Hepatocyte (in vitro differentiated cells): ENCODE measurements around the gene RBM14. TPM values are rescaled to one million over a fixed set of nuclear protein-coding genes. Genes with fewer than 3 reads are reported as not detected.

Experiments
- DNase-seq: peaks from one replicate; pipeline ENCODE4 v3.0.0-alpha.2; 2016; ENCODE audit warnings: low spot score
- H2AFZ ChIP-seq: fragments of 200-600 bp; sonication (generic); 2 replicates; pipeline ENCODE4 v1.6.0; 2016; ENCODE audit warnings: antibody characterized with exemption, mild to moderate bottlenecking
- H3K27ac ChIP-seq: fragments of 200-600 bp; sonication (generic); 2 replicates; pipeline ENCODE4 v1.5.1; 2016; ENCODE audit warnings: mild to moderate bottlenecking
- H3K27me3 ChIP-seq: fragments of 200-600 bp; sonication (generic); 2 replicates; pipeline ENCODE4 v1.6.1; 2016
- H3K36me3 ChIP-seq: fragments of 200-600 bp; sonication (generic); replicated peaks from 2 replicates; pipeline ENCODE4 v1.5.1; 2016; ENCODE audit warnings: low read depth; ENCODE audit not compliant: insufficient read depth
- H3K4me1 ChIP-seq: fragments of 200-600 bp; sonication (generic); 2 replicates; pipeline ENCODE4 v1.5.1; 2016; ENCODE audit warnings: mild to moderate bottlenecking, moderate library complexity; ENCODE audit not compliant: insufficient read depth
- H3K4me2 ChIP-seq: fragments of 200-600 bp; sonication (generic); 2 replicates; pipeline ENCODE4 v1.6.0; 2016
- H3K4me3 ChIP-seq: fragments of 200-600 bp; sonication (generic); 2 replicates; pipeline ENCODE4 v1.5.1; 2016; ENCODE audit warnings: mild to moderate bottlenecking
- H3K79me2 ChIP-seq: fragments of 200-600 bp; sonication (generic); 2 replicates; pipeline ENCODE4 v1.6.0; 2017; ENCODE audit warnings: mild to moderate bottlenecking
- H3K9me2 ChIP-seq: fragments of 200-600 bp; sonication (generic); replicated peaks from 2 replicates; pipeline ENCODE4 v1.6.0; 2017; ENCODE audit warnings: mild to moderate bottlenecking; ENCODE audit not compliant: insufficient read depth
- H3K9me3 ChIP-seq: fragments of 200-600 bp; sonication (generic); 2 replicates; pipeline ENCODE4 v1.5.1; 2016; ENCODE audit warnings: low read depth, mild to moderate bottlenecking
- H4K20me1 ChIP-seq: fragments of 200-600 bp; sonication (generic); 2 replicates; pipeline ENCODE4 v1.6.0; 2016; ENCODE audit warnings: mild to moderate bottlenecking; ENCODE audit not compliant: insufficient read depth, poor library complexity, severe bottlenecking
- CTCF ChIP-seq: fragments of 200-600 bp; sonication (generic); IDR thresholded peaks from 2 replicates; pipeline ENCODE4 v1.5.1; 2016; ENCODE audit warnings: antibody characterized with exemption, mild to moderate bottlenecking; ENCODE audit not compliant: poor library complexity
- EZH2 ChIP-seq: fragments of 200-600 bp; sonication (generic); IDR thresholded peaks from 2 replicates; pipeline ENCODE4 v1.6.1; 2016; ENCODE audit warnings: antibody characterized with exemption, mild to moderate bottlenecking, borderline replicate concordance
- EZH2phosphoT487 ChIP-seq: fragments of 200-600 bp; sonication (generic); IDR thresholded peaks from one replicate; pipeline ENCODE4 v1.6.1; 2018; ENCODE audit warnings: antibody characterized with exemption, mild to moderate bottlenecking, low read depth, moderate library complexity; ENCODE audit not compliant: unreplicated experiment, severe bottlenecking
- WGBS: methylation state at CpG from one replicate; pipeline ENCODE4 v1.1.6; 2016; ENCODE audit warnings: low lambda C conversion rate; ENCODE audit errors: missing lambda C conversion rate; 5-methylcytosine and 5-hydroxymethylcytosine counted together
- polyA plus RNA-seq: library from polyadenylated mRNA; unstranded; fragments of >200 nt; fragmentation: Nextera tagmentation; extraction: Ambion mirVana; gene quantifications from 2 replicates; pipeline ENCODE4 v1.2.1, GENCODE V29; 2016
- total RNA-seq: library from RNA; depleted of rRNA; stranded (reverse); fragments of >200 nt; gene quantifications from 2 replicates; pipeline ENCODE4 v1.2.3, GENCODE V29; 2014

Gene RBM14
- total RNA-seq (29.5 and 31.1 TPM in 2 replicates), polyA plus RNA-seq (66.3 and 70.7 TPM in 2 replicates)

DNA sequence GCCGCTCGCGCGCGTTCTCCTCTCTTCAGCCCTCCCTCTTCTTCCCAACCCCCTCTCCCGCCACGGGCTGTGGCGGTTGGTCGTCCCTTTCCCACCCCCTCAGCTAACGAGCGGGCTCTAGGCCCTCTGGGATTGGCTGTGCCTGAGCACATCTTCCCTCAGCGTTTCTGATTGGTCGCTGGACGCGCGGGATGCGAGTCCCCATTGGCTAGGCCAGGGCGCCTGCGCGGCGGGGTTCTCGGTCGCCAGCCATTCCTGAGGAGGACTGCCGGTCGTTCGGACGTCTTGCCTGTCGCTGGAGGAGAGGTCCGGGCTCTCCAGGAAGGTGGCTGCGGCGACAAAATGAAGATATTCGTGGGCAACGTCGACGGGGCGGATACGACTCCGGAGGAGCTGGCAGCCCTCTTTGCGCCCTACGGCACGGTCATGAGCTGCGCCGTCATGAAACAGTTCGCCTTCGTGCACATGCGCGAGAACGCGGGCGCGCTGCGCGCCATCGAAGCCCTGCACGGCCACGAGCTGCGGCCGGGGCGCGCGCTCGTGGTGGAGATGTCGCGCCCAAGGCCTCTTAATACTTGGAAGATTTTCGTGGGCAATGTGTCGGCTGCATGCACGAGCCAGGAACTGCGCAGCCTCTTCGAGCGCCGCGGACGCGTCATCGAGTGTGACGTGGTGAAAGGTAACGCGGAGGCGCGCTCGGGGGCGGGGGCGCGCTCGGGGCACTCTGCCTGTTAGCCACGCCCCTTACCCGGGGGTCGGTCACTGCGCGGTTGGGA lies at the start of gene RBM14:
RBM14 (plus strand) TSS at position 252 of the 776 bp plus-strand sequence; CDS start at position 343, 91 bp downstream.
- H2AFZ ChIP-seq: peak within 1 kb of the TSS; percentile 68
- DNase-seq: peak; percentile 100
- no peaks in the 10 kb centered on the region for H3K36me3 ChIP-seq
- no peaks in the 10 kb centered on the region for H3K27me3 ChIP-seq
- peaks cover 45% of the 10 kb centered on the region for H4K20me1 ChIP-seq
- H3K79me2 ChIP-seq: peaks cover 54% of the 10 kb centered on the region
- peak within 1 kb of the TSS; percentile 51 for H3K4me3 ChIP-seq
- no peaks in the 10 kb centered on the region for H3K9me2 ChIP-seq
- WGBS: under 1% methylated on average over 85 of the region's 90 CpGs
- peak within 1 kb of the TSS; percentile 98 for H3K4me2 ChIP-seq
- peaks cover 16% of the 10 kb centered on the region for H3K4me1 ChIP-seq
- H3K27ac ChIP-seq: peak within 1 kb of the TSS; percentile 96
- TF ChIP-seq CTCF: no peak
- H3K9me3 ChIP-seq: no peaks in the 10 kb centered on the region

DNA sequence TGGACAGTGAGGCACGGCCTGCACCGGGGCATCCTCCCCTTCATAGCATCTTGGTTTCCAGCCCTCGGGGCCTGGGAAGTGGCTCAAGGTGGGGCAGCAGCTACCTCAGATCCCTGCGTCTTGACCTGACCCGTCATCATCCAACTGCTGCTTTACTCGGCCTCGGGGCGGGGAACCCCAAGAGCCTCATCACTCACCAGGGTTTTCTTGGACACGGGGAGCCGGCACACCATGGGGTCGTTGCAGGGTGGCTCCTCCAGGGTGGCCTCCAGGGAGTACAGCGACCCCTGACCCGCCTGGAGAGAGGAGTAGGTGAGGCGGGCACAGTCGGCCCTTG lies 48.7 kb upstream of the RBM14 start:
- Histone ChIP-seq H3K27ac (no peak overlapping the region), H4K20me1 (no peaks in the 10 kb centered on the region), H3K79me2 (no peaks in the 10 kb centered on the region), H3K4me2 (no peak overlapping the region), H3K27me3 (no peaks in the 10 kb centered on the region), H3K9me3 (no peaks in the 10 kb centered on the region), H3K4me3 (no peak overlapping the region), H3K4me1 (no peaks in the 10 kb centered on the region), H3K36me3 (no peaks in the 10 kb centered on the region), H2AFZ (no peak overlapping the region), H3K9me2 (no peaks in the 10 kb centered on the region)
- TF ChIP-seq EZH2phosphoT487 (no peak), EZH2 (no peak), CTCF (no peak)
- no peak for DNase-seq
- 97% methylated on average over 14 of the region's 15 CpGs for WGBS

- Histone ChIP-seq H3K27me3 (no peaks in the 10 kb centered on the region), H3K9me3 (no peaks in the 10 kb centered on the region), H3K4me2 (no peak within 1 kb of the TSS), H3K4me1 (no peaks in the 10 kb centered on the region), H3K4me3 (no peak within 1 kb of the TSS), H2AFZ (no peak within 1 kb of the TSS), H3K9me2 (no peaks in the 10 kb centered on the region), H4K20me1 (no peaks in the 10 kb centered on the region), H3K79me2 (no peaks in the 10 kb centered on the region), H3K27ac (no peak within 1 kb of the TSS), H3K36me3 (no peaks in the 10 kb centered on the region)
- DNase-seq: no peak
- no peak for TF ChIP-seq EZH2
- no peak for TF ChIP-seq EZH2phosphoT487
- TF ChIP-seq CTCF: no peak
- WGBS: 97% methylated on average over 64 of the region's 77 CpGs
Observed at GRCh38 chr11:66568124-66568916, 48.1 kb upstream of the RBM14 start, which contains the start of gene CTSF. CTSF (minus strand) TSS chr11:66568606; CDS start chr11:66568486, 120 bp downstream.
